Activated gamma-delta T cell treated with anti-CD3 and anti-CD28 coated beads, Interleukin-2, amount 50 U/mL, for 16 hours (primary cell): ENCODE results near the gene EGR1.

Source experiments
- DNase-seq: peaks from one replicate; pipeline ENCODE4 v3.0.0-alpha.2; 2020; ENCODE audit warnings: low read depth

EGR1 gene

GRCh38 chr5:138453590-138453989 lies 11.7 kb upstream of the EGR1 start:
- DNase-seq = no peak

GRCh38 chr5:138454121-138454520 lies 11.2 kb upstream of the EGR1 start:
- DNase-seq = no peak

- no peak for DNase-seq
These were observed 9.9 kb upstream of the EGR1 start for GRCh38 chr5:138455232-138455930.

- no peak for DNase-seq
These were observed 7.6 kb upstream of the EGR1 start for GRCh38 chr5:138457531-138458275.

GRCh38 chr5:138458384-138458783 lies 6.9 kb upstream of the EGR1 start:
- no peak for DNase-seq

GRCh38 chr5:138458856-138459255 lies 6.4 kb upstream of the EGR1 start:
- DNase-seq = no peak

GRCh38 chr5:138459311-138459933 lies 5.9 kb upstream of the EGR1 start:
- DNase-seq = peak; percentile 74

GRCh38 chr5:138460032-138460693 lies 5.1 kb upstream of the EGR1 start:
- DNase-seq = no peak

- no peak for DNase-seq
These were observed 3.7 kb upstream of the EGR1 start for GRCh38 chr5:138461343-138462125.

GRCh38 chr5:138463419-138464007 lies 1.8 kb upstream of the EGR1 start:
- no peak for DNase-seq

- DNase-seq = peak; percentile 91
These were observed 1.3 kb upstream of the EGR1 start for GRCh38 chr5:138464008-138464387.

GRCh38 chr5:138464388-138465260 lies 655 bp upstream of the EGR1 start:
- DNase-seq = peak; percentile 93

- no peak for DNase-seq
These were observed 1.0 kb downstream of the EGR1 start for GRCh38 chr5:138466125-138466899.

GRCh38 chr5:138466900-138467710 lies 1.8 kb downstream of the EGR1 start:
- no peak for DNase-seq

GRCh38 chr5:138467711-138468132 lies 2.4 kb downstream of the EGR1 start:
- DNase-seq = no peak

GRCh38 chr5:138468133-138468965 lies 3.1 kb downstream of the EGR1 start:
- DNase-seq = no peak

GRCh38 chr5:138468966-138469539 lies 3.8 kb downstream of the EGR1 start:
- no peak for DNase-seq
